Ishikawa (cell line): ENCODE data around the gene RAB7B.

Experiments
- CEBPB ChIP-seq: IDR thresholded peaks from 2 replicates; pipeline ENCODE4 v1.6.1; 2012
- CREB1 ChIP-seq: IDR thresholded peaks from 2 replicates; pipeline ENCODE4 v1.6.1; 2012; ENCODE audit warnings: low read depth
- EGR1 ChIP-seq: IDR thresholded peaks from 2 replicates; pipeline ENCODE4 v1.6.1; 2012
- EP300 ChIP-seq: IDR thresholded peaks from 2 replicates; pipeline ENCODE4 v1.6.1; 2012; ENCODE audit warnings: borderline replicate concordance
- FOXM1 ChIP-seq: IDR thresholded peaks from 2 replicates; pipeline ENCODE4 v1.6.1; 2012; ENCODE audit warnings: low read depth, borderline replicate concordance
- MAX ChIP-seq: IDR thresholded peaks from 2 replicates; pipeline ENCODE4 v1.6.1; 2012
- NFIC ChIP-seq: IDR thresholded peaks from 2 replicates; pipeline ENCODE4 v1.6.1; 2012
- RAD21 ChIP-seq: IDR thresholded peaks from 2 replicates; pipeline ENCODE4 v1.6.1; 2012; ENCODE audit warnings: low read depth
- REST ChIP-seq: IDR thresholded peaks from 2 replicates; pipeline ENCODE4 v1.6.1; 2012; ENCODE audit warnings: low read depth, mild to moderate bottlenecking
- TAF1 ChIP-seq: IDR thresholded peaks from 2 replicates; pipeline ENCODE4 v1.6.1; 2012; ENCODE audit warnings: low read depth, mild to moderate bottlenecking
- TCF12 ChIP-seq: IDR thresholded peaks from 2 replicates; pipeline ENCODE4 v1.6.1; 2012; ENCODE audit warnings: low read depth
- TEAD4 ChIP-seq: IDR thresholded peaks from 2 replicates; pipeline ENCODE4 v1.6.1; 2012
- USF1 ChIP-seq: IDR thresholded peaks from 2 replicates; pipeline ENCODE4 v1.6.1; 2012
- YY1 ChIP-seq: IDR thresholded peaks from 2 replicates; pipeline ENCODE4 v1.6.1; 2012; ENCODE audit warnings: low read depth
- ZBTB7A ChIP-seq: IDR thresholded peaks from 2 replicates; pipeline ENCODE4 v1.6.1; 2012; ENCODE audit warnings: low read depth

Gene RAB7B

GRCh38 chr1:206003854-206004800 is 932 bp upstream of the RAB7B start:
- TF ChIP-seq FOXM1: no peak
- no peak for TF ChIP-seq EP300
- no peak for TF ChIP-seq REST
- TF ChIP-seq YY1: no peak
- no peak for TF ChIP-seq CEBPB
- no peak for TF ChIP-seq ZBTB7A
- no peak for TF ChIP-seq TEAD4
- no peak for TF ChIP-seq NFIC
- no peak for TF ChIP-seq EGR1
- TF ChIP-seq CREB1: no peak
- TF ChIP-seq USF1: no peak
- no peak for TF ChIP-seq TCF12
- no peak for TF ChIP-seq RAD21
- no peak for TF ChIP-seq TAF1
- TF ChIP-seq MAX: no peak

GRCh38 chr1:206002160-206002559 is 1.0 kb downstream of the RAB7B start:
- TF ChIP-seq EGR1 (no peak), EP300 (no peak), CREB1 (no peak), RAD21 (no peak), MAX (no peak), TEAD4 (no peak), TCF12 (no peak), TAF1 (no peak), NFIC (no peak), YY1 (no peak), FOXM1 (no peak), CEBPB (no peak), REST (no peak), USF1 (no peak), ZBTB7A (no peak)

GRCh38 chr1:206001476-206001888 is 1.7 kb downstream of the RAB7B start:
- TF ChIP-seq FOXM1: no peak
- no peak for TF ChIP-seq REST
- TF ChIP-seq TEAD4: no peak
- TF ChIP-seq RAD21: no peak
- no peak for TF ChIP-seq CEBPB
- no peak for TF ChIP-seq EP300
- no peak for TF ChIP-seq CREB1
- TF ChIP-seq YY1: no peak
- no peak for TF ChIP-seq MAX
- TF ChIP-seq TCF12: no peak
- TF ChIP-seq NFIC: no peak
- no peak for TF ChIP-seq EGR1
- no peak for TF ChIP-seq ZBTB7A
- TF ChIP-seq TAF1: no peak
- TF ChIP-seq USF1: no peak
